OCI-LY7 (cell line): Measurements from ENCODE around the gene ZNF581. TPM values are rescaled to one million over a fixed set of nuclear protein-coding genes. Genes with fewer than 3 reads are reported as not detected.

ENCODE experiments used
- BruUV-seq: library from RNA; stranded (reverse); fragments of 400-500 nt; replicated peaks from 2 replicates; lab custom pipeline; 2021; lab: Mats Ljungman, UMichigan
- CTCF ChIA-PET: fragments of 300-600 bp; sonication (Branson Sonifier 250); formaldehyde crosslinking; loops from one replicate; lab custom pipeline; 2022; ENCODE audit warnings: antibody characterized with exemption; ENCODE audit not compliant: unreplicated experiment; lab: Charles Lee
- POLR2A ChIA-PET: fragments of 300-600 bp; sonication (Branson Sonifier 250); formaldehyde crosslinking; loops from one replicate; lab custom pipeline; 2022; ENCODE audit warnings: antibody characterized with exemption; lab: Charles Lee
- DNase-seq: peaks from one replicate; pipeline ENCODE4 v3.0.0-alpha.2; 2015; ENCODE audit warnings: low spot score
- H2AFZ ChIP-seq: fragments of 200-600 bp; sonication (generic), shearing (Covaris generic); 2 replicates; pipeline ENCODE4 v1.6.1; 2014; ENCODE audit warnings: mild to moderate bottlenecking, antibody characterized with exemption, low read length, moderate library complexity
- H3K27ac ChIP-seq: fragments of 200-600 bp; sonication (generic); 2 replicates; pipeline ENCODE4 v1.5.1; 2014; ENCODE audit warnings: mixed run types, low read depth, mild to moderate bottlenecking, moderate library complexity, low read length, inconsistent platforms; ENCODE audit not compliant: poor library complexity, severe bottlenecking
- H3K36me3 ChIP-seq: fragments of 200-600 bp; sonication (generic); 2 replicates; pipeline ENCODE4 v1.6.1; 2014; ENCODE audit warnings: mild to moderate bottlenecking, antibody characterized with exemption, low read length, moderate library complexity, mixed read lengths; ENCODE audit not compliant: insufficient read depth
- H3K4me1 ChIP-seq: fragments of 200-600 bp; sonication (generic); 2 replicates; pipeline ENCODE4 v1.5.1; 2014; ENCODE audit warnings: mild to moderate bottlenecking, low read length; ENCODE audit not compliant: insufficient read depth, poor library complexity, severe bottlenecking
- H3K4me2 ChIP-seq: fragments of 200-600 bp; sonication (generic); 2 replicates; pipeline ENCODE4 v1.6.1; 2014; ENCODE audit warnings: mild to moderate bottlenecking, low read length
- H3K4me3 ChIP-seq: fragments of 200-600 bp; sonication (generic); 2 replicates; pipeline ENCODE4 v1.5.1; 2014; ENCODE audit warnings: mild to moderate bottlenecking, low read depth, low read length; ENCODE audit not compliant: poor library complexity, severe bottlenecking
- H3K79me2 ChIP-seq: fragments of 200-600 bp; sonication (generic); 2 replicates; pipeline ENCODE4 v1.6.1; 2016; ENCODE audit warnings: low read depth, mild to moderate bottlenecking, low read length, moderate library complexity, mixed read lengths; ENCODE audit not compliant: insufficient read depth
- H3K9me2 ChIP-seq: fragments of 200-600 bp; sonication (generic); 2 replicates; pipeline ENCODE4 v1.6.1; 2016; ENCODE audit warnings: mild to moderate bottlenecking, low read length, mixed read lengths; ENCODE audit not compliant: insufficient read depth
- H3K9me3 ChIP-seq: fragments of 200-600 bp; sonication (generic); 2 replicates; pipeline ENCODE4 v1.6.1; 2014; ENCODE audit warnings: mild to moderate bottlenecking, mixed run types, low read length, mixed read lengths
- H4K20me1 ChIP-seq: fragments of 200-600 bp; sonication (generic); 2 replicates; pipeline ENCODE4 v1.6.1; 2014; ENCODE audit warnings: mild to moderate bottlenecking, antibody characterized with exemption, low read length, moderate library complexity, mixed read lengths; ENCODE audit not compliant: insufficient read depth
- EZH2phosphoT487 ChIP-seq: fragments of 200-600 bp; sonication (generic); IDR thresholded peaks from 2 replicates; pipeline ENCODE4 v1.6.1; 2018; ENCODE audit warnings: low read depth, borderline replicate concordance, mild to moderate bottlenecking, mixed run types, antibody characterized with exemption, low read length, moderate library complexity, mixed read lengths
- intact Hi-C: fragments of 100-400 bp; cut with micrococcal nuclease; formaldehyde crosslinking; loops from one replicate; pipeline ENCODE4 v1.10.0; 2022; ENCODE audit not compliant: unreplicated experiment
- total RNA-seq, 2 experiments: library from RNA; depleted of rRNA in 1 of 2; stranded (reverse); fragments of >200 nt in 1 of 2; shearing (Covaris generic) in 1 of 2; gene quantifications; 2 replicates each; pipeline ENCODE4 v1.2.3, GENCODE V29; 2014 to 2022
- TF ChIP-seq, protein P1 (sequence below): fragments of 200-600 bp; sonication (generic); conservative IDR thresholded peaks from 2 replicates; pipeline ENCODE4 v1.5.1; 2014; ENCODE audit warnings: mild to moderate bottlenecking, antibody characterized with exemption, low read length, moderate library complexity, mixed read lengths

Gene ZNF581
- total RNA-seq, 2 experiments from 2014 or later = 39.7 to 44.5 TPM

DNA sequence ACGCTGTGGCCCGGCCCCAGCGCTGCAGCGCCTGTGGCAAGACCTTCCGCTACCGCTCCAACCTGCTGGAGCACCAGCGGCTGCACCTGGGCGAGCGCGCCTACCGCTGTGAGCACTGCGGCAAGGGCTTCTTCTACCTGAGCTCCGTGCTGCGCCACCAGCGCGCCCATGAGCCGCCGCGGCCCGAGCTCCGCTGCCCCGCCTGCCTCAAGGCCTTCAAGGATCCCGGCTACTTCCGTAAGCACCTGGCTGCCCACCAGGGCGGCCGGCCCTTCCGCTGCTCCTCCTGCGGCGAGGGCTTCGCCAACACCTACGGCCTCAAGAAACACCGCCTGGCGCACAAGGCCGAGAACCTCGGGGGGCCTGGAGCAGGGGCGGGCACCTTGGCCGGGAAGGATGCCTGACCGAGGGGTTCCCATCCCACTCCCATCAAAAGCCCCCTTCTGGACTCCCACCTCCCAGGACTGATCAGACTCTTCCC lies 27.0 kb upstream of the ZNF581 start:
- Histone ChIP-seq H3K9me2 (no peaks in the 10 kb centered on the region), H3K4me3 (no peak overlapping the region), H3K9me3 (no peaks in the 10 kb centered on the region), H3K4me2 (no peak overlapping the region), H2AFZ (no peak overlapping the region), H3K36me3 (peaks cover 40% of the 10 kb centered on the region), H3K27ac (no peak overlapping the region), H3K4me1 (no peaks in the 10 kb centered on the region), H3K79me2 (no peaks in the 10 kb centered on the region), H4K20me1 (no peaks in the 10 kb centered on the region)
- POLR2A ChIA-PET = no interaction called here
- CTCF ChIA-PET = no interaction called here
- no TSS peak for BruUV-seq
- TF ChIP-seq EZH2phosphoT487 = no peak
- TF ChIP-seq, protein P1, sequence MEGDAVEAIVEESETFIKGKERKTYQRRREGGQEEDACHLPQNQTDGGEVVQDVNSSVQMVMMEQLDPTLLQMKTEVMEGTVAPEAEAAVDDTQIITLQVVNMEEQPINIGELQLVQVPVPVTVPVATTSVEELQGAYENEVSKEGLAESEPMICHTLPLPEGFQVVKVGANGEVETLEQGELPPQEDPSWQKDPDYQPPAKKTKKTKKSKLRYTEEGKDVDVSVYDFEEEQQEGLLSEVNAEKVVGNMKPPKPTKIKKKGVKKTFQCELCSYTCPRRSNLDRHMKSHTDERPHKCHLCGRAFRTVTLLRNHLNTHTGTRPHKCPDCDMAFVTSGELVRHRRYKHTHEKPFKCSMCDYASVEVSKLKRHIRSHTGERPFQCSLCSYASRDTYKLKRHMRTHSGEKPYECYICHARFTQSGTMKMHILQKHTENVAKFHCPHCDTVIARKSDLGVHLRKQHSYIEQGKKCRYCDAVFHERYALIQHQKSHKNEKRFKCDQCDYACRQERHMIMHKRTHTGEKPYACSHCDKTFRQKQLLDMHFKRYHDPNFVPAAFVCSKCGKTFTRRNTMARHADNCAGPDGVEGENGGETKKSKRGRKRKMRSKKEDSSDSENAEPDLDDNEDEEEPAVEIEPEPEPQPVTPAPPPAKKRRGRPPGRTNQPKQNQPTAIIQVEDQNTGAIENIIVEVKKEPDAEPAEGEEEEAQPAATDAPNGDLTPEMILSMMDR = no peak
- DNase-seq = no peak
- intact Hi-C loops = no loop called here

DNA sequence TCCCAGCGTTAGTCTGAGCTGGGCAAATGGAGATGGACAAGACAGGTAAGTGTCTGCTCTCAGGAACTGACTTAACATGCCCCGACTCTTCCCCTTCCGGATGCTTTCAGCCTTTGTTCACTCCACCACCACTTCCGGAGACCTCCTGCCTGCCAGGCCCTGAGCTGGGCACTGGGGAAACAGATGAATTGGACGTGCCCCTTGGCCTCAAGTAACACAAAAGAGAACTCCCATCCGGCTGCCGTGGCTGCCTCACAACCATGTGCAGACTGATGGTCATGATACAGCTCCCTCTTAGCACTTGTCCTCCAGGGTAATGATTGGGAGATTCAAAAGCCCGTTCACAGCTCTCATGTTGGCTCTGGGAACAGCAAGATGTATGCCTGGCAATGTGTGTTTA lies 26.0 kb upstream of the ZNF581 start:
- Histone ChIP-seq H3K4me2 (no peak overlapping the region), H3K9me2 (no peaks in the 10 kb centered on the region), H2AFZ (no peak overlapping the region), H3K9me3 (no peaks in the 10 kb centered on the region), H4K20me1 (no peaks in the 10 kb centered on the region), H3K36me3 (peaks cover 40% of the 10 kb centered on the region), H3K27ac (no peak overlapping the region), H3K79me2 (no peaks in the 10 kb centered on the region), H3K4me1 (no peaks in the 10 kb centered on the region), H3K4me3 (no peak overlapping the region)
- no peak for DNase-seq
- TF ChIP-seq EZH2phosphoT487 = no peak
- TF ChIP-seq, protein P1 = no peak
- ChIA-PET CTCF (no interaction called here), POLR2A (no interaction called here)
- BruUV-seq = no TSS peak
- intact Hi-C loops = no loop called here

DNA sequence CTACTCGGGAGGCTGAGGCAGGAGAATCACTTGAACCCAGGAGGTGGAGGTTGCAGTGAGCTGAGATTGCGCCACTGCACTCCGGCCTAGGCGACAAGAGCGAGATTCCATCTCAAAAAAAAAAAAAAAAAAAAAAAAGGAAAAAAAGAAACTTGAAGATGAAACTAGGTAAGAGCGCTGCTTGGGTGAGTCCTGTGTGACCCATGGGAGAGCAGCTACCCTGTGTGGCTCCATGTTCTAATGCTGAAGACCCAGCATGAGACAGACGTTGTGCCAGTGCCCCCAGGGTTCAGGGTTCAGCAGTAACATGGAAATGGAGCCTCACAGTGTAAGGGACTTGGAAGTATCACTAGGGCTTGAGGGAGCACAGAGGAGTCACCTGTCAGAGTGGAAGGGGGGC lies 25.0 kb upstream of the ZNF581 start:
- H3K9me2 ChIP-seq = no peaks in the 10 kb centered on the region
- H3K4me2 ChIP-seq = no peak overlapping the region
- no peaks in the 10 kb centered on the region for H3K9me3 ChIP-seq
- peaks cover 40% of the 10 kb centered on the region for H3K36me3 ChIP-seq
- no peaks in the 10 kb centered on the region for H4K20me1 ChIP-seq
- no peaks in the 10 kb centered on the region for H3K79me2 ChIP-seq
- H2AFZ ChIP-seq = no peak overlapping the region
- H3K4me1 ChIP-seq = peaks cover under 1% of the 10 kb centered on the region
- no peak for DNase-seq
- H3K4me3 ChIP-seq = no peak overlapping the region
- BruUV-seq = no TSS peak
- CTCF ChIA-PET = no interaction called here
- H3K27ac ChIP-seq = no peak overlapping the region
- no peak for TF ChIP-seq EZH2phosphoT487
- TF ChIP-seq, protein P1 = no peak
- intact Hi-C loops = no loop called here
- POLR2A ChIA-PET = no interaction called here
